IPS DF 6.9 (cell line): ENCODE measurements around the gene HYAL3.

ENCODE experiments used
- DNase-seq: peaks from one replicate; pipeline ENCODE4 v3.0.0-alpha.2; 2013; ENCODE audit warnings: low read depth, low spot score
- H3K27ac ChIP-seq: one replicate; pipeline ENCODE4 v1.5.1; 2013; ENCODE audit warnings: low read length, control low read depth
- H3K27me3 ChIP-seq: 2 replicates; pipeline ENCODE4 v1.6.1; 2013; ENCODE audit warnings: mild to moderate bottlenecking, low read length; ENCODE audit not compliant: control insufficient read depth, insufficient read depth
- H3K36me3 ChIP-seq: 2 replicates; pipeline ENCODE4 v1.6.1; 2013; ENCODE audit warnings: low read length; ENCODE audit not compliant: control insufficient read depth, insufficient read depth
- H3K4me1 ChIP-seq: 2 replicates; pipeline ENCODE4 v1.6.1; 2013; ENCODE audit warnings: low read length; ENCODE audit not compliant: control insufficient read depth, insufficient read depth
- H3K4me3 ChIP-seq: 2 replicates; pipeline ENCODE4 v1.5.1; 2013; ENCODE audit warnings: mild to moderate bottlenecking, low read length
- H3K9me3 ChIP-seq: 2 replicates; pipeline ENCODE4 v1.6.1; 2013; ENCODE audit warnings: low read length, inconsistent platforms; ENCODE audit not compliant: control insufficient read depth, insufficient read depth
- whole genome bisulfite sequencing: extraction: QIAGEN DNeasy Blood & Tissue Kit; methylation state at CpG from one replicate; pipeline ENCODE4 v1.1.7; 2013; ENCODE audit warnings: mixed read lengths, missing lambda C conversion rate; ENCODE audit not compliant: insufficient read length, insufficient coverage; 5-methylcytosine and 5-hydroxymethylcytosine counted together

Gene HYAL3

DNA sequence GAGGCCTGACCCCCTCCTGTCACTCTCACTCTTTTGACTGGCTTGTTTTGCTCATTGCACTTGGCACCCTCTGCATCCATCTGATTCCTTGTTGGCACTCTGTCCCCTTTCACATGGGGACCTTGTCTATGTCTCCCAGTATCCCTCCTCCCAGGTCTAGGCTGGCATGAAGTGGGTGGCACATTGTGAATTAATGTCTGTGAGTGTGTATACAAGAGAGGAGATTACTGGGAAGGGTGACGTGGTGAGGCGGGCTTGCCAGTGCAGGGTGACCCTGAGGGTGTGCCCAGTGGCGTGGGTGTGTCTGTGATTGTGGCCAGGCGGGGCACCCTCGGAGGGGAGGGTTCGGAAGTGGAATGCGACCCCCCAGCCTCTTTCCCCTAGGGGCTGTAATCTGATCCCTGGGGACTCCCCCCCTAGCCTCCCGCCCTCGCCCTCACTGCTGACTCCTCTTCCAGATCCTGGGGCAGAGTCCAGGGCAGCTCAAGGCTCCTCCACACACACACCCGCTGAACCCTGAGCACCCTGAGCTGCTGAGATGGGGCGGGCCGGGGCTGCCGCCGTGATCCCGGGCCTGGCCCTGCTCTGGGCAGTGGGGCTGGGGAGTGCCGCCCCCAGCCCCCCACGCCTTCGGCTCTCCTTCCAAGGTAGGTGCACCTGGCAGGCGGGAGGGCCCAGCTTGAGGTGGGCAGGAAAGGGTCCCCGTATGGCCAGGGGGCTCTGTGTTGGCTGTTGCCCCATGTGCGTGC, 30.3 kb downstream of the HYAL3 start, which contains the start of gene SEMA3B:
TSS of gene SEMA3B (plus strand) at position 445 of the 749 bp plus-strand sequence. CDS start at position 539, 94 bp downstream.
- Histone ChIP-seq H3K36me3 (no peaks in the 10 kb centered on the region), H3K27me3 (peaks cover 3% of the 10 kb centered on the region; the same call in 1 of the 2 replicates), H3K4me3 (no peak within 1 kb of the TSS), H3K27ac (no peak within 1 kb of the TSS), H3K4me1 (peaks cover 25% of the 10 kb centered on the region), H3K9me3 (no peaks in the 10 kb centered on the region)
- DNase-seq = no peak
- WGBS = no CpG with 5 or more reads among the region's 21 CpGs

DNA sequence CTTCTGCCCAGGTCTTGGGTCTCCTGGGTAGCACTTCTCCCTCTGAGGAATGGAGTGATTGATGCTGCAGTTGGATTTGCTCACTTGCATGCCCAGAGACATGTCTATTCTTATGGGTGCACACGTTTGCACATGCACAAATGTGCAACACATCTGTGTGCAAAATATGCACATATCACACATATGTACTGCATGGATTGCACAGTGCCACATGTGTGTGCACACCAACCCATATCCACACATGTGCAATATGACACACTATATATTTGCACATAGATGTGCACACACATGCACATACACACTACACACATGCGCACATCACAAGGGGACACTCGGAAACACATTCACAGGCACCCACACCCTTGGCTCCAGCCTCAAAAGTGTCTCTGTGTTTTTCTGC, 30.9 kb downstream of the HYAL3 start:
- WGBS = no CpG with 5 or more reads among the region's 3 CpGs
- DNase-seq = no peak
- no peak overlapping the region for H3K27ac ChIP-seq
- no peaks in the 10 kb centered on the region for H3K36me3 ChIP-seq
- H3K27me3 ChIP-seq = peaks cover 1% of the 10 kb centered on the region; the same call in 1 of the 2 replicates
- H3K9me3 ChIP-seq = no peaks in the 10 kb centered on the region
- H3K4me3 ChIP-seq = no peak overlapping the region
- H3K4me1 ChIP-seq = peaks cover 25% of the 10 kb centered on the region

DNA sequence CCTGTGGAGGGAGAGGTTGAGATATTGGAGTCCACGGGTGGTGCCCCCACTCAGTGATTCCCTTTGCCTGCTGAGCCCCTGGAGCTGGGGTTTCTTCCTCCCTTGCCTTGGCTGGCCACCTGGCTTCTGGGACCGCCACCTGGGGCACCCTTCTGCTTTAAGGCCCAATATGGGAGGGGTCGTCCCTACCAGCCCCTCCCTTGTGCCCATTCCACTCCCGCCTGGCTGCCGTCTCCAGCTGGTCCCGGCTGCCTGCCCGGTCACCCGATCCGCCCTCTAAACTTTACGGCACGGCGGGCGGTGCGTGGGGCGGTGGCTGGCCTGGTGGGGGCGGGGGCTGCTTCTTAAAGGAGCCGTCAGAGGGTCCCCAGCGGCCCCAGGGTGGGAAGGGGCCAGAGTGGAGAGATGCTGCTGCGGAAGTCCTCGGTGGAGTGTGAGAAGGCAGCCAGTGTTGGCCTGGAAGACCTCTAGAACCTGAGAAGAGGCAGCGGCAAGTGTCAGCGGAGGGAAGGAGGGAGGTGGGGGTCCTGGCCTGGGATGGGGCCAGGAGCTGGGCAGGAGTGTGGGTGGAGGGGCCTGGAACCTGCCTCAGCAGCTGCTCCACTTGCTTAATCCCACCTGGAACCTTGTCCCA, 31.8 kb downstream of the HYAL3 start:
- H3K27me3 ChIP-seq = no peaks in the 10 kb centered on the region
- no peak for DNase-seq
- no CpG with 5 or more reads among the region's 22 CpGs for WGBS
- no peak overlapping the region for H3K27ac ChIP-seq
- no peak overlapping the region for H3K4me3 ChIP-seq
- H3K36me3 ChIP-seq = no peaks in the 10 kb centered on the region
- H3K4me1 ChIP-seq = peaks cover 25% of the 10 kb centered on the region
- no peaks in the 10 kb centered on the region for H3K9me3 ChIP-seq

DNA sequence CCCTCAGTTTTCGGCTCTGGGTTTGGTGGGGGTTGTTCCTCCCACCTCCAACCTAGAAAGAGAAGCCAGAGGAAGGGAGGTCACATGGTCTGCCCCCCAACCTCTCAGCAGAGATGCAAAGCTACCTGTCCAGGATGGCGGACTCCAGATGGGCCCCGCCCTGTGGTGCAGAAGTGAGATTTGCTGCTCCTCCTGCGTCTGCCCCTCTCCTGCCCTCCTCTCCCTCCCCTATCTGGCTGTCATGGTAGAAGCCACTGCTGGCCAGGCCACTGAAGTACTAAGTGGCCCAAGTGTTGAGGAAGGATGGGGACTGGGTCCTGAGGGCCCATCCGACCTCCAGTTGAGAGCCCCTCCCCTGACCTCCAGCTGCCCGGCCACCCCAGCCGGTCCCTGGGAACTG, 32.4 kb downstream of the HYAL3 start:
- H3K27ac ChIP-seq = no peak overlapping the region
- H3K36me3 ChIP-seq = no peaks in the 10 kb centered on the region
- DNase-seq = no peak
- peaks cover 25% of the 10 kb centered on the region for H3K4me1 ChIP-seq
- no peaks in the 10 kb centered on the region for H3K9me3 ChIP-seq
- no peak overlapping the region for H3K4me3 ChIP-seq
- WGBS = no CpG with 5 or more reads among the region's 7 CpGs
- no peaks in the 10 kb centered on the region for H3K27me3 ChIP-seq

DNA sequence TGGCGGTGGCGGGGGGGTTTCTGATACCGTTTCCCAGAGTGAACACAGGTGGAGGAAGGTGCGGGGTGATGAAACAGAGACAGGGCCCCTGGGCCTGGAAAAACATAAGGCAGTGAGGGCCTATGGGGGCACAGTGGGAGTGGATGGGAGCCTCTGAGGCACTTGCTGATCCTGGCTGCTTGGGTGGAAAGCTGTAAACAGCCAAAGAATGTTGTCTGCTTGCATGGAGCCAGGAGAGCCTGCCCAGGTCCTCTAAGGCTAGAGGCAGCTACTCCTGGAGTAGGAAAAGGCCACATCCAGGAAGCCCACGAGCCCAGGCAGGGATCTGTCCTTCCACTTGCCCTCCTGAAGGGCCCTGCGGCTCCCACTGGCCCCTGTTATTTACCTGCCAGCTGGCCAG, 33.2 kb downstream of the HYAL3 start:
- peaks cover 25% of the 10 kb centered on the region for H3K4me1 ChIP-seq
- H3K9me3 ChIP-seq = no peaks in the 10 kb centered on the region
- no peak overlapping the region for H3K4me3 ChIP-seq
- H3K27me3 ChIP-seq = no peaks in the 10 kb centered on the region
- no peaks in the 10 kb centered on the region for H3K36me3 ChIP-seq
- H3K27ac ChIP-seq = no peak overlapping the region
- WGBS = no CpG with 5 or more reads among the region's 6 CpGs
- DNase-seq = no peak

DNA sequence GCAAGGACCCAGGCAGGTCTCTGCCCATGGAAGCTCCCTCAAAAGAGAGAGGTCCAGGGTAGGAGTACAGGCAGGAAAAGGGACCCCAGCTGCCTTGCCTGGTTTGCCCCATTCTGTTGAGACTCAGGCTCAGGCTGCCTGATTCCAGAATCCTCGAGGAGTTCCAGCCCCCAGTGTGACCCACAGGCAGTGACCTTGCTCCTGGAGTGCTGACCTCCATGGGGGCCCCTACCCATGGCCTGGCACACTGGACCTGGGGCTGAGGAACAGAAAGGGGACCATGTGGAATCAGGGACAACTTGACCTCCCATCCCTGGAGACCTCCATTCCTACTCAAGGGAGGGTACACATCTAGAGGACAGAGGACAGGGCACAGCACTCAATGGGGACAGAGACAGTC, 33.6 kb downstream of the HYAL3 start:
- Histone ChIP-seq H3K4me3 (no peak overlapping the region), H3K27ac (no peak overlapping the region), H3K27me3 (no peaks in the 10 kb centered on the region), H3K4me1 (peaks cover 27% of the 10 kb centered on the region), H3K9me3 (no peaks in the 10 kb centered on the region), H3K36me3 (no peaks in the 10 kb centered on the region)
- DNase-seq = no peak
- no CpG with 5 or more reads among the region's 1 CpG for WGBS

DNA sequence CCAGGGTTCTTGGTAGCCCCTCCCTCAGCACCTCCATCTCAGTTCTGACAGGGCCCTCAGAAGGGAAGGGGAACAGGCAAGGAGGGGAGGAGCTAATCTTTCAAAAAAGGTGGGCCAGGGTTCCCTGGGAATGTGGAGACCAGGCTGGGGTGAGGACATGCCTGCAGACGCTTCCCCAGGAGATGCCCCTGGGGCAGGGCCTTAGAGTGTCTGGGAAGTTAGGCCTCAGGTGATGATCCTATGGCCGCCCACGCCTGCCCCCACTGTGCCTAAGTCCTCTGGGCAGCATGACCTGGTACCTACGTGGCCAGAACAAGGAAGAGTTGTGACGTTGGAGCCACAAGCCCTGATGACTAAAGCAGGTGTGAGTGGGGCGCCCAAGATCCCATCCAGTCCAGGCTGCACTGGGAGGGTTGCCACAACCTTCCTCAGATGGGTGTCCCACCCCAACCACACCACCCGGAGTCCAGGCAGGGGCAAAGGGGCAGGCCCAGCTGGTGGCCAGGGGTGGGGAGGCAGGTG, 34.2 kb downstream of the HYAL3 start:
- Histone ChIP-seq H3K4me3 (no peak overlapping the region), H3K36me3 (no peaks in the 10 kb centered on the region), H3K4me1 (peaks cover 27% of the 10 kb centered on the region), H3K9me3 (no peaks in the 10 kb centered on the region), H3K27me3 (no peaks in the 10 kb centered on the region), H3K27ac (no peak overlapping the region)
- no CpG with 5 or more reads among the region's 7 CpGs for WGBS
- no peak for DNase-seq

DNA sequence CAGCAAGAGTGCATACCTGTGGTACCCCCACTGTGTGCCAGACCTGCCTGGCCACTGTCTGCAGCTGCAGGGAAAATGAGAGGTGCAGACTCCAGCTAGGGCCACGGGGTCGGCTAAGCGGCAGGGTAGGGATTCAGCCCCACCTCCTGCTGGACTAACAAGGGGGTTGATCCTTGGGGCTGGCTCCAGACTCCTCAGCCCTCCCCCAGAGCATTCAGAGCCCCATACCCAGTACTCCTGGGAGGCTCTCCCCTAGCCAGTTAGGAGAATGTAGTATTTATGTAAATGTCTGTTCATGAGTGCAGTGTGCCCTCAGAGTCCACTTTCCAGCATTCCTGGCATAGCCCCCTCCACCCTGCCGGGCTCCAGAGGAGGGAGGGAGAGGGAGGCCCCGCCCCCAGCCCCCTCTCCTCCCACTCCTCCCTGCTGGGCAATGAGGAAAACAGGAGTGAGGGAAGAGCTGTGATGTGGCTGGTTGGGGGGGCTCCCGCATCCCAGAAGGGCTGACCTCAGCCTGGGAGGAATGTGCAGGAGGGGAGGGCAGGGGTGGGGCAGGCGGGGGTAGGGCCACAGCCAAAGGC, 34.7 kb downstream of the HYAL3 start:
- H3K4me1 ChIP-seq = peaks cover 27% of the 10 kb centered on the region
- H3K36me3 ChIP-seq = no peaks in the 10 kb centered on the region
- no peak for DNase-seq
- H3K9me3 ChIP-seq = no peaks in the 10 kb centered on the region
- no peaks in the 10 kb centered on the region for H3K27me3 ChIP-seq
- no peak overlapping the region for H3K4me3 ChIP-seq
- no peak overlapping the region for H3K27ac ChIP-seq
- no CpG with 5 or more reads among the region's 7 CpGs for WGBS

DNA sequence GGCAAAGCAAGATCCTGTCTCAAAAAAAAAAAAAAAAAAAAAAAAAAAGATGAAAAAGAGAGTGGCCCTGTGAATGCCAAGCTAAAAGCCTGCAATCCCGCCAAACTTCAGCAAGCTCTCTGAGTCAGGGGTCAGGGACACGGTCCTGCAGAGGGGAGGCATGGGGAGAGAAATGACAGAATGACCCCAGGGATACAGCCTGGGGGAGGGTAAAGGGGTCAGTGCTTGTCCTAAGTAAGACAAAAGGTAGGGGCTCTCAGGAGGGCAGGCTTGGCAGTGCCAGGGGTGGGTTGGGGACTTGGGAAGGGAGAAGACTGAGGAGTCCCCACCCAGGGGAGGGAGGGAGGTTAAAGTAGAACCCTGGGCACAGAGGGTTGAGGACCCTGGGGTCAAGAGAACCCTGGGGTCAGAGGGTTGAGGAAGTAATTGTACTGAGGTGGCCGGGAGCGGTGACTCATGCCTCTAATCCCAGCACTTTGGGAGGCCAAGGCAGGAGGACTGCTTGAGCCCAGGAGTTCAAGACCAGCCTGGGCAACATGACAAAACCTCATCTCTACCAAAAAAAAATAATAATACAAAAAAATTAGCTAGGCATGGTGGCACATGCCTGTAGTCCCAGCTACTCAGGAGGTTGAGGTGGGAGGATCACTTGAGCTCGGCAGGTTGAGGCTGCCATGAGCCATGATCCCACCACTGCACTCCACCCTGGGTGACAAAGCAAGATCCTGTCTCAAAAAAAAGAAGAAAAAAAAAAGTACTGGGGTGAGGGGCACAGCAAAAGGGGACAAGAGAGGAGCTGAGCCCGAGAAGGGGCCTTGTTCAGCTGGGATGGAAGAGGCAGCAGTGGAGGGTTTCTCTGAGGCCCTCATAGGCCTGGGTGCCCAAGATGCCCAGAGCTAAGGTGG, 35.5 kb downstream of the HYAL3 start:
- H3K27ac ChIP-seq = no peak overlapping the region
- H3K27me3 ChIP-seq = no peaks in the 10 kb centered on the region
- WGBS = no CpG with 5 or more reads among the region's 6 CpGs
- no peaks in the 10 kb centered on the region for H3K9me3 ChIP-seq
- no peak for DNase-seq
- H3K4me1 ChIP-seq = peaks cover 20% of the 10 kb centered on the region
- no peak overlapping the region for H3K4me3 ChIP-seq
- H3K36me3 ChIP-seq = no peaks in the 10 kb centered on the region

DNA sequence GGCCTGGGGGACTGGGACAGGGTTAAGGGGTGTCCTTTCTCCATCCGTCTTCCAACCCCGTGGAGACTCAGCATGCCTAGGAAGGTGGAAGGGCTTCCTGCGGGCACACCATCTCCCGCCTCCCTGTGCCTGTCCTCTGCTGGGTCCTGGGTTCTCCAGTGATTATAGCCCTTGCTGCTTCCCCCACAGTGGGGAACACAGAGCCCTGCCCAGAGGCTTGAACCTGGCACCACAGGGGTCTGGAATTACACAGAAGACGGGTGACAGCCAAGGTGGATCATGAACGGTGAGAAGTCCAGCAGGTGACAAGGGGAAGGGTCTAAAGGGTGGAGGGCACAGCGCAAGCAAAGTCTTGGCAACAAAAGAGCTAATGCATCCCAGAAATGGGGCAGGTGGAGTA, 36.4 kb downstream of the HYAL3 start:
- Histone ChIP-seq H3K9me3 (no peaks in the 10 kb centered on the region), H3K27me3 (no peaks in the 10 kb centered on the region), H3K4me1 (peaks cover 15% of the 10 kb centered on the region), H3K4me3 (no peak overlapping the region), H3K36me3 (peaks cover 4% of the 10 kb centered on the region), H3K27ac (no peak overlapping the region)
- no peak for DNase-seq
- no CpG with 5 or more reads among the region's 7 CpGs for WGBS
